ACHN (cell line): ENCODE results near the gene ZNF584.

Experiments used
- DNase-seq: peaks from one replicate; pipeline ENCODE4 v3.0.0-alpha.2; 2015
- in situ Hi-C: cut with HindIII; loops from 2 replicates; pipeline ENCODE4 v1.10.0; 2017; ENCODE audit warnings: low sequenced_read_pairs, low pct_ligation_motif_present, low pct_unique_long_range_greater_than_20kb

Gene ZNF584

DNA sequence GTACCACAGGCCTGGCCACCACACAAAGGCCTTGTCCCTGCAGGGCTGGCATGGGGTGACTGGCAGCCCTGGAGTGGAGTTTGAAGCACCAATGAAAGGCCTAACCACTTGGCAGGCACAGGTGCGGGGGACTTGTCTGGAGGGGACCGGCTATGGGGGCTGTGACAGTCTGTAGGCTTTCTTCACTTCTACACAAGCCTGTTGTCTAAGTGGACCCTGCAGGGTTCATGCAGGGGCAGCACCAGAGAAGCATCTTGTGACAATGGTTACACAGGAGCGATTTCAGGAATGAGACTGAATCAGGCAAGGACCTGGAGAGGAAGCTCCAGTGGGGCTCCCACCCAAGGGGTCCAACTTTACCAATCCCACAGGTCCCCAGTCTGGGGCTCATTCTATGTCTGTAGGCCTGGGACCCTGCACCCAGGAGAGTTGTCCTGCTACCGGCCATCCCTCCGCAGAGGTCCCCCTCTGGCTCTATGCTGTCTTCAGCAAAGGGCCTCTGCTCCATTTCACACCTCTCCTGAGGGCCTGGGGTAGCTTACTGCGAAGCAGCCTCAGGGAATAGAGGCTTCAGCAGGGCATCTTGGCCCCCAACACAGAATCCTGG, 25.3 kb upstream of the ZNF584 start:
- in situ Hi-C loops: no loop called here

DNA sequence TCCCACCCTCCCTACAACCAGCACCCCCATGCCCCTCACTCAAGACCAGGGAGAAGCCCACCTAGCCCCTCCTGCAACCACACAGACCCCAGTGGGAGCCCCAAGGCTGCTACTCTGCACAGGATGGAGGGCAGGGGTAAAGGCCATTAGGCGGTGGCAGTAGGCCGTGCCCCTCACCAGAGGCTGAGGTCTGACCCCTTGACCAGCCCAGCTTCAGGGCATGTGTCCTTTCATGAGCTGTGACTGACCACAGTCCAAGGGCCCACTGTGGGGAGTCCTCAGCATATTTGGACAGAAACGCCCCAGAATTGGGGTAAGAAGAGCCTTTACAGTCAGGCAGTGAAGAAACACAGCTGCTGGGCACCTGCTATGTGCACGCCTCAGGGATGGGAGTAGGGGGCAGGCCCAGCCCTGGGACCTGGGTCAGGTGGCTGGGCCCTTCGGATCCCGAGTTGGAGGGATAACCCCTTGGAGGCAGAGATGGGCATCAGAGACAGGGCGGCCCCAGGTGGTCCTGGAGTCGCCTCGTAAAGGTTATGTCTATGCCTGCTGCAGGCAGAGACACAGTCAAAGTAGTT, 23.0 kb upstream of the ZNF584 start:
- in situ Hi-C loops: no loop called here

More for the DNA sequence above, 25.3 kb upstream of the ZNF584 start:
- no peak for DNase-seq

DNA sequence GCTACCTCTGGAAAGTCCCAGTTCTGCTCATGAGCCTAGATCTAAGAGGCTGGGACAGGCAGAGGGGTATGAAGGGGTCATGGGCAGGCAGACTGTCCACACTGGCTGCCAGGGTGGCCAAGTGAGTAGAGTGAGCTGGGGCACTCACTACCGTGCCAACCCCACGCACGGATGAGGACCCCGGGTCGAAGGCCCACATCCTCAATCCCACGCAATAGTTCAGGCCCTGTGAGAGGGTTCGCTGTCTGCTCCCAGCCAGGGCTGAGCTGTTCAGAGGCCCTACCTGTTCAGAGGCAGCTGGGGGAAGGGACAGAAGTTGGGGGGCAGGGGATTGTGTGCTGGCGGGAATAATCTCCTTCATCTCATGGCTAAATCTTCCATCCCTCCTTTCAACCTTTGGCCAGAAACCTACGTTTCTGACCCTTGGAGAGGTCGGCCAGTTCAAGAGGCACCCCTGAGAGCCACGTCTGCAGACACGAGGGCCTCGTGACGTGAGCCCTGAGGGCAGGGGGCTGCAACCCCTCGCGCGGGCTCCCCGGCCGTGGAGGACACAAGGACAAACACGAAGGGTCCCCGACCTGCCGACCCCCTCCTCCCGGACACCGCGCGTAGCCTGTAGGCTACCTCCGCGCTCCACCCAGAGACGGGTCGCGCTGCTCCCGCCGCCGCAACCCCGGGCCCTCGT, 22.4 kb upstream of the ZNF584 start:
- in situ Hi-C loops: no loop called here

More for the DNA sequence above, 23.0 kb upstream of the ZNF584 start:
- no peak for DNase-seq

DNA sequence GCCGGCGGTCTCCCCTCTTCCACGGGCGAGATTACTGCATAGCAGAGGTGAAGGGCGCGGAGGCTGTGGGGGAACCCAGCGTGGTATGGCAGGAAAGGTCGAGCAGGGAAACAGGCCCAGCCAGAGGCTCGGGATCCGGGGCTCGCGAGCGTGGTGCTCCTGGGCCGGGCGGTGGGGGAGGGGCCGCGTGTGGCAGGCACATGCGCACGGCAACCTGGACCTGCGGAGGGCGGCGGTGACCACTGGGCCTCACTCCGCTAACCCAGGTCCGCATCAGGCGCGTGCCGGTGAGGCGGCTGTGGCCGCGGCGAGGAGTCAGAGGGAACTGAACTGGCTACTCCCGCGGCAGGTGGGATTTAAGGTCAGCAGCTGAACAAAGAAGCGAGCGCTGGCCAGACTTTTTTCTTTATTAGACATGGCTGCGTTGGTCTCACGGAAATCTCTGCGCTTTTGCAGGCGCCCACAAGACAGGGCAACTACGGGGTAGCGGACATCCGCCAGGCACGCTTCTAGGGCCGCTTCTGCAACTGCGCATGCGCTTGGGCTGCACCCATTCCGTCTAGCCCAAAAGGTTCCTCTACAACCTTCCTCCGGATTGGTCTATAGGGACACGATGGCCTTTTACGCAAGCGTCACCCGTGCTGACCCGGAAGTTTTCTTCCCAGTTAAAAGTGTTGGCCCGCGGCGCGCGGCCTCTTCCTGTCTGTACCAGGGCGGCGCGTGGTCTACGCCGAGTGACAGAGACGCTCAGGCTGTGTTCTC, 21.7 kb upstream of the ZNF584 start, which contains the start of gene RPS5:
Gene RPS5 (plus strand): TSS at position 694 of the 762 bp plus-strand sequence. CDS start 869 bp downstream, outside the sequence.
- peak; percentile 98 for DNase-seq
- in situ Hi-C loops: no loop called here

More for the DNA sequence above, 22.4 kb upstream of the ZNF584 start:
- DNase-seq: no peak

DNA sequence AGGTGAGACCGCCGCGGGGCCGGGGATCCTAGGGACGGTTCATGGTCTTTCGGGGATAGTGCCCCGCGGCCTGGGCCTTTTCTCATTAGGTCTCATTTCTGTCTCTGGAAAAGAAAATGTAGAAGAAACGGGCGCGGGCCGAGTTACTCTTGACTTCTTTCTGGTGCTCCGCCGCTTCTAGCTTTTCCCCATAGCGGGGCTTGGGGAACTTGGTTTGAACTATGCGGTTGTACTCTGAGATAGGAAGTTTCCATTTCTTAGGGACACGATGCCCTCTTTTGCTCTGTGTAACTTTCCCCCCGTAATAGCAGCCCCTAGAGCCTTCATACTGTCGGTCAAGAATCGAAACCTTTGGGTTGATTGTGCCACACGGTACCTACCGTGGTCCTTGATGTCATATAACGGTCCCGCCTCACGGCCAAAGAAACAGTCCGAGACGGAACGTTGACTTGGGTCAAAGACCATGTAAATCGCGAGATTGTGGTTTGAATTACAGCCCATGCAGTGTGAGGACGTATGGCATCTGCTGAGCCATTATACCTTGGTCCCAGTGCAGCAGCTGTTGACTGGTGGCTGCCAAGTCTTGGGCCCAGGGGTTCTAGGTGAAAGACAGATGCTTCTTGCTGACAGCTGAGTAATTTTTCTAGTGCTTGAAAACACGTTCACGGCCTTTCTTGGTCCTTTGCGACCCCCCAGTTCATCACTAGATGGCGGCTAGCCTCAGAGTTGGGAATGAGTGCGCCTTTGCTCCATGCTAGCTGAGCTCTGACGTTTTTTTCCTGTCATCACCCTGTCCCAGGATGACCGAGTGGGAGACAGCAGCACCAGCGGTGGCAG, 20.9 kb upstream of the ZNF584 start:
- DNase-seq: no peak
- in situ Hi-C loops: no loop called here

DNA sequence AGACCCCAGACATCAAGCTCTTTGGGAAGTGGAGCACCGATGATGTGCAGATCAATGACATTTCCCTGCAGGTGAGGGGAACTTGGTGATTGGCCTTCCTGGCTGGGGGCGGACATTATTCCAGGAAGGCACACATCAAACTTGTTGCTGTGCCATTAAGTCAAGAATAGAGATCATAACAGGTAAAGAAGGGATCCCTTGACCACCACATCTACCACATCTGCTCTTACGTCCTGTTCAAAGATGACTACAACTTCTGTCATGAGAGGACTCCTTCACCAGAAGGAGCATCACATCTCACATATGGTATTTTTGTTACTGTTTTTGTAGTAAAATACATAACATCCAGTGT, 20.3 kb upstream of the ZNF584 start:
- DNase-seq: no peak
- in situ Hi-C loops: no loop called here

DNA sequence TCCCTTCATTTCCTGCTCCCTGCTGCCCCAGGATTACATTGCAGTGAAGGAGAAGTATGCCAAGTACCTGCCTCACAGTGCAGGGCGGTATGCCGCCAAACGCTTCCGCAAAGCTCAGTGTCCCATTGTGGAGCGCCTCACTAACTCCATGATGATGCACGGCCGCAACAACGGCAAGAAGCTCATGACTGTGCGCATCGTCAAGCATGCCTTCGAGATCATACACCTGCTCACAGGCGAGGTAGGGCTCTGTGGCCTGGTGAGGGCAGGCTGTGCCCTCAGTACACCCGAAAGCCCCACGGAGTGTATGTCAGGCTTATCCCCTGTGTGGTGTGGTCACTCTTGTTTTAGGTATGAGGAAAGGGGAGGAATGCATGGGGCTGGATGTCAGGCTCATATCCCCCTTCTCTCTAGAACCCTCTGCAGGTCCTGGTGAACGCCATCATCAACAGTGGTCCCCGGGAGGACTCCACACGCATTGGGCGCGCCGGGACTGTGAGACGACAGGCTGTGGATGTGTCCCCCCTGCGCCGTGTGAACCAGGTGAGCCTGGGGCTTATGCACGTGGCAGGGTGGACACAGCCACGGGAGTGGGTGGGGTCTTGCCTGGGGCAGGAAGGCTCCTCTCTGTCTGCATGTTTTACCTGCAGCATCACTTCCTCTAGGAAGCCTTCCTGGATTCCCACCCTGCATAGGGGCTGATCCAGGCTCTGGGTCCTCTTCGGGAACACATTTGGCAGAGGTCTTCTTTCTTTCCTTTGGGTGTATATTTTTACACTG, 15.3 kb upstream of the ZNF584 start:
- in situ Hi-C loops: no loop called here
- DNase-seq: no peak

DNA sequence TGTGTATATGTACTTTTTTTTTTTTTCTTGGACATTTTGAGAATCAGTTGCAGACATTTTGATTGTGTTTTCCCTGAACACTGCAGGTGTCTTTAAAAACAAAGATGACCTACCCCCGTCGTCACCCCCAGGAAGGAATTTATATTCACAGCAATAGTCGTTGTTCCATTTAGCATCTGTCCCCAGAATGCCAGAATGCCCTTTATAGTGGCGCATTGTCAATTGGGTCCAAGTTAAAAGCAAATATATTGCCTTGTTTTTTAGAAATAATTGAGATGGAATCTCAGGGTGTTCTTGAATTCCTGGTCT, 14.8 kb upstream of the ZNF584 start:
- no peak for DNase-seq
- in situ Hi-C loops: no loop called here

DNA sequence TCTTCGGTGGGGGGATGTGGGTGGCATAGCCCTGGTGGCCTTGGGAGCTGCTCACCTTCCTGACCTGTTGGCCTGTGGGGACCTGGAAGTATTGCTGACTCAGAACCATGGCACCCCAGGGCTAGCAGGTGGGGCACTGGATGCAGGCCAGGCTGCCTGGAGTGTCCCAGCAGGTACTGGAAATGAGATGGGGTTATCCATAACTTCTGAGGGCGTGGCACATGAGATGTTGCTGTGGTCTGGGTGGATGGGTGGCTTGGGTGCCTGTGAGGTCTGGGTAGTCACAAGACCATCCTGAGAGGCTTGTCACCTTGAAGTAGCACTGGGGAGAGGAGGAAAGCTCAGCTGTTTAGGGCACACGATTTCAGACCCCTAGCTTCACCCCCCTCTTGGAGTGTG, 13.6 kb upstream of the ZNF584 start:
- in situ Hi-C loops: no loop called here
- no peak for DNase-seq

DNA sequence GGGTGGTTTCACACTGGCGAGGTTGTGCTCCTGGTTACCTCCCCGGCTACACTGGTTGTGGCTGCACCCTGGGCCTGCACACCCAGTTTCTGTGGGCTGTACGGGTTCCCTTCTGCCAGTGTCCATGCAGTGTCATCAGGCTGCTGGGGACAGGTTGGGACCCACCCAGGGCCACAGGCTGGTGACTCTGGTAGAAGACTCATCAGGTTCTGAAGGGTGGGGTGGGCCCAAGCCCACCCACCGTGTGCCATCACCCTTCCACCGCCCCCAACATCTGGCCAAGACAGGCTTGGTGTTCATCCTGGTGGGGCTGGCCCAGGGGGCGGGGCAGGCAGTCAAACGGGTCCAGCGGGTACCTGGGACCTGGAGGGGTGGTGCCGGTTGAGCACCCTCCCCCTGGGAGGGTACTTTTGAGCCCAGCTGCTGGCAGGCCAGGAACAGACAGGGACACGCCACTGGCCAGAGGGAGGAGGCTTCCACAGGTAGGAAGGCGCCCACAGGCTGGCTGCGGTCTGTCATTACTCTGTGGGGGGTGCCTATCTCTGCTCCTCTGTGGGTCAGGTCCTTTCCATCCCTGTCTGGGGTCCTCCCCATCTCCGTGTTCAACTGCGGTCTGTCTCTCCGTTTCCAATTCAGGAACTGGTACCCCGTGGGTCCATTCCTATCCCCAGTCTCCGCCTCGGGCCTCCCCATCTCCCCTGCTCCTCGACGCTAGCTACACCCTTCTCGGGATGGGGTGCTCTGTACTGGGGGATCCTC, 13.1 kb upstream of the ZNF584 start, which contains the start of gene RNF225:
Gene RNF225 (plus strand): TSS at position 437 of the 759 bp plus-strand sequence. CDS start 434 bp downstream, outside the sequence.
- no peak for DNase-seq
- in situ Hi-C loops: no loop called here

DNA sequence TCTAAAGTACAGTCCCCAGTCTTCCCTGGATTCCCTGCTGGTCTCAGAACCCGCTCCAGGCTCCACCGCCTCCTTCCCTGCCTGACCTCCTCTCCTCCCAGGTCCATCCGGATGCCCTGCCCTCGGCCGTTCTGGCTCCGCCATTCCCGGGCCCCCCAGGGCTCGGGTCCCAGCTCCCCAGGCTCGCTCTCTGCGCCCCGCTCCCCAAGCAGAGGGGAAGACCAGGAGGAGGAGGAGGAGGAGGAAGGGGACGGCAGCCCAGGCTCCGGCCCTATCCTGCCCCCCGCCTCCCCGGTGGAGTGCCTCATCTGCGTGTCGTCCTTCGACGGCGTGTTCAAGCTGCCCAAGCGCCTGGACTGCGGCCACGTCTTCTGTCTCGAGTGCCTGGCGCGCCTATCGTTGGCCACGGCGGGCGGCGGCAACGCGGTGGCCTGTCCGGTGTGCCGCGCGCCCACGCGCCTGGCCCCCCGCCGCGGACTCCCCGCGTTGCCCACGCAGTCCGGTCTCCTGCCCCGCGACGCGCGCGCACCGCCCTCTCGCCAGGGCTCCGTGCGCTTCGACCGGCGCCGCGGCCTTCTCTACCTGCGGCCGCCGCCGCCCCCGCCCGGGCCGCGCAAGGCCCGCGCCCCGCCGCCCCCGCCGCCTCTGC, 12.3 kb upstream of the ZNF584 start:
- in situ Hi-C loops: no loop called here
- no peak for DNase-seq

DNA sequence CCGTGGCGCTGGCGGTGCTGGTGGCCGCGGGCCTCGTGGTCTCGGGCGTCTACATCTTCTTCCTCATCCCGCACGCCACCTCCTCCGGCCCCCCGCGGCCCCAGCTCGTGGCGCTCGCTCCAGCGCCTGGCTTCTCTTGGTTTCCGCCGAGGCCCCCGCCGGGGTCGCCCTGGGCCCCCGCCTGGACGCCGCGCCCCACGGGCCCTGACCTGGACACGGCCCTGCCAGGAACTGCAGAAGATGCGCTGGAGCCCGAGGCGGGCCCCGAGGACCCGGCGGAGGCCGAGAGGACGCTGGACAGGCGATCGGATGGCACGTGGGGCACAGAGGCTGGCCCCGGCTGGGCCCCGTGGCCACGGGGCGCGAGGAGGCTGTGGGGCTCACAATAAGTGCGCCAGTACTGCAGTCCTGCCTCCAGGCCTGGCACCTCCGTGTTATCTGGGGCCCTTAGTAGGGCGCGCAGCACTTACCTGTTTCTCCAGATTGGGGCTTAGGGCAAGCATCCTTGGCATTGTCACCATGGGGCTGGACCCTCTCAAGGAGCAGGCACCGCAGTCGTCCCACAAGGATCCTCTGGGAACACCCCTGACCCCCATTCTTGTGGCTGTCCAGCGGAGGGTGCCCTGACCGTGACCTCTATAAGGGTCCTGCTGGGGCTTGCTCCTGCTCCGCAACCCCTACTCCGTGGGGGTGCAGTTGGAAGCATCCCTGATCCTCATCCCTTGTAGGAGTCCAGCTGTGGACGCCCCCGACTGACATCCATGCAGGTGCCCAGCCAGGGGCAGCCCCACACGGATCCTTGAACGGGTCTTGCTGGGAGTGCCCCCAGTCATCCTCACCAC, 11.5 kb upstream of the ZNF584 start:
- in situ Hi-C loops: no loop called here
- DNase-seq: no peak

DNA sequence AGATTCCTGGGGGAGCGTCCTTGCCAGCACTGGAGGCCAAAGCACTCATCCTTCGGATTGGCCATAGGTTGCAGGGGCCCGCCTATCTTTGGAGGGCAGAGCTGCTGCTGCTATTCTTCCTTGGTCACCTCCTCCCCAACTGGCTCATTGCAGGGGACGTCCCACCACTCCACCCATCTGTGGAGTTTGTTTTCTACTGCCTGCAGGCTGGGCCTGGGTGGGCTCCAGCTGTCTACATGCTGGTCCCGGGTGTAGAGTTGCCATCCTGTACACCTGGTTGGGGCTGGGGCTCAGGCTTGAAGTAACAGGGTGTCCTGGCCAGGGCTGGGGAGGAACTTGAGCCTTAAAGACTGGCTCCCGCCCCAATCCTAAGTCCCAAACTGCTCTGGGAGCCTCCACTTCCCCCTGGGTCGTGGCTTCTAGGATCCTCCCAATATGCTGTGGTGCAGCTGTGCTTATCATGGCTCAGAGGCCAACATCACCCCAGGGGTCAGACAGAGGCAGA, 10.9 kb upstream of the ZNF584 start:
- no peak for DNase-seq
- in situ Hi-C loops: no loop called here

DNA sequence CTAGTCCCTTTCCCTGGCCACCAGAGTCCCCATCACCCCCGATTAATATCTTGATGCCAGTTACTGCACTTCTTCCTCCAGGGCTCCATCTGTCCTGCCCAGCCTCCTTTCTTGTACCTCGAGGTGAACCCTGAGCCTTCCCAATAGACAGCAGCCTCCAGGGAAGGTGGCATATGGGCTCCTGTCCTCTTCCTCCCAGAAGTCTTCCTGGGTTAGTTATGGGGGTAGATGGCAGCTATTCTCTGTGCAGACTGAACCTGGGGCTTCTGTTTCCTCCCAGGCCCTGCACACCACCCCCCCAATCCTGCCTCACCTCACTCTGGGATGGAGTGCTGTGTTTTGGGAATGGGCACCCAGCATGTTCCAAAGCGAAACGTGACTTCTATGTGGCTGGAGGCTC, 10.4 kb upstream of the ZNF584 start:
- in situ Hi-C loops: no loop called here
- no peak for DNase-seq

DNA sequence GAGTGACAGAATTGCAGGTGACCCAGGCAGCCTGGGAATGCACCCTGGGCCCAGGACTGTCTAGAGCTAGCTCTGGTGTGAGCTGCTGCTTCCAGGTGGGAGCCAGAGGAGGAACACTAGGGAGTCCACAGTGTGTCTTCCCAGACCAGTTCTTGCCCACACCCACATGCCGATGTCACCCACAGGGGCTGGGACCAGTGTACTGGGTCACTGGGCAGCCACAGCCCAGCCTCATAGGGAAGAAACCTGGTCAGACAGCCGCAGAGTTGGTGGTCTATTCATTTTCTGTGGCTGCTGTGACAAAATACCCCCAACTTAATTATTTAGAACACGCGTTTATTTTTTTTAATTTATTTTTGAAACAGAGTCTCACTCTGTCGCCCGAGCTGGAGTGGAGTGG, 9.9 kb upstream of the ZNF584 start:
- in situ Hi-C loops: no loop called here
- DNase-seq: no peak

DNA sequence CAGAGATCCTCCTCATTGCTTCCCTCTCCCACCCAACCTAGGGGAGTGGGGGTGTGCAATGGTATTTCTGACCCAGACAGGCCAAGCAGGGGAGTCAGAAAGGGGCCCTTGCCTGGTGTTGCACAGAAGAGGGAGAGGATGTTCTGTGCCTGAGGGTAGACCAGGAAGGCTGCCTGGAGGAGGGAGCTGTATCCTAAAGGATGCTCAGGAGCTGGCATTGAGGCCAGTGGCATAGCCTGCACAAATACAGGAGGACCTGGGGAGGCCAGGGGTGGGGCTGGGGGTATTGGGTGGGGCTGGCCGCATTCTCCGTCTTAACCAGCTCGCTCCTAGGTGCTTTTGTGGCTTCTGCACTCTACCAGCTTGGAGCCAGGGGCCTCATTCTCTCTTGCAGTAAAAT, 8.5 kb upstream of the ZNF584 start:
- no peak for DNase-seq
- in situ Hi-C loops: no loop called here
